ENCODE data around the gene LRRFIP1.

LRRFIP1 gene

DNA sequence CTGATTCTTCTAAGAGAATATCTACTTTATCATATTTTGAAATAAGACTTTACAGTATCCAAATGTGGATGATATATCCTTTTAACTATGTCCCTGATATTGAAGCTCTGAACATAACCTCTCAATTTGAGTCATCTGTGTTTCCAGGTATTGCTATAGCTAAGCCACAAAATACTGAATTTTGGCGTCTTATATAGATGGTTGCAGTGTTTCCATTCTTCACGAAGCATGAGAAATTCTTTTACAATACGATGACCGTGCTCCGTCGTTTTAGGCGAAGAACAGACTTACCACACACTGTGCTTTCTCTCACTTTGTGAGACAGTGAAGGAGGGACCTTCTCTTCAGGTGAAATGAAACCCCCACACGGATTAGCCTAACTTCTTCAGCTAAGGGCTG is 45.3 kb downstream of the LRRFIP1 start:
- TF ChIP-seq, protein P1, sequence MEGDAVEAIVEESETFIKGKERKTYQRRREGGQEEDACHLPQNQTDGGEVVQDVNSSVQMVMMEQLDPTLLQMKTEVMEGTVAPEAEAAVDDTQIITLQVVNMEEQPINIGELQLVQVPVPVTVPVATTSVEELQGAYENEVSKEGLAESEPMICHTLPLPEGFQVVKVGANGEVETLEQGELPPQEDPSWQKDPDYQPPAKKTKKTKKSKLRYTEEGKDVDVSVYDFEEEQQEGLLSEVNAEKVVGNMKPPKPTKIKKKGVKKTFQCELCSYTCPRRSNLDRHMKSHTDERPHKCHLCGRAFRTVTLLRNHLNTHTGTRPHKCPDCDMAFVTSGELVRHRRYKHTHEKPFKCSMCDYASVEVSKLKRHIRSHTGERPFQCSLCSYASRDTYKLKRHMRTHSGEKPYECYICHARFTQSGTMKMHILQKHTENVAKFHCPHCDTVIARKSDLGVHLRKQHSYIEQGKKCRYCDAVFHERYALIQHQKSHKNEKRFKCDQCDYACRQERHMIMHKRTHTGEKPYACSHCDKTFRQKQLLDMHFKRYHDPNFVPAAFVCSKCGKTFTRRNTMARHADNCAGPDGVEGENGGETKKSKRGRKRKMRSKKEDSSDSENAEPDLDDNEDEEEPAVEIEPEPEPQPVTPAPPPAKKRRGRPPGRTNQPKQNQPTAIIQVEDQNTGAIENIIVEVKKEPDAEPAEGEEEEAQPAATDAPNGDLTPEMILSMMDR (IDR thresholded peaks at IDR 0.05; ENCODE audit: insufficient read depth, low read length), result no peak
- TF ChIP-seq SPI1 (IDR thresholded peaks at IDR 0.05; ENCODE audit: borderline replicate concordance, low read depth) (no peak), GABPA (IDR thresholded peaks at IDR 0.05; ENCODE audit: low read depth) (no peak), POLR2AphosphoS5 (IDR thresholded peaks at IDR 0.05; ENCODE audit: low read depth) (no peak)
- TF ChIP-seq, protein P2, sequence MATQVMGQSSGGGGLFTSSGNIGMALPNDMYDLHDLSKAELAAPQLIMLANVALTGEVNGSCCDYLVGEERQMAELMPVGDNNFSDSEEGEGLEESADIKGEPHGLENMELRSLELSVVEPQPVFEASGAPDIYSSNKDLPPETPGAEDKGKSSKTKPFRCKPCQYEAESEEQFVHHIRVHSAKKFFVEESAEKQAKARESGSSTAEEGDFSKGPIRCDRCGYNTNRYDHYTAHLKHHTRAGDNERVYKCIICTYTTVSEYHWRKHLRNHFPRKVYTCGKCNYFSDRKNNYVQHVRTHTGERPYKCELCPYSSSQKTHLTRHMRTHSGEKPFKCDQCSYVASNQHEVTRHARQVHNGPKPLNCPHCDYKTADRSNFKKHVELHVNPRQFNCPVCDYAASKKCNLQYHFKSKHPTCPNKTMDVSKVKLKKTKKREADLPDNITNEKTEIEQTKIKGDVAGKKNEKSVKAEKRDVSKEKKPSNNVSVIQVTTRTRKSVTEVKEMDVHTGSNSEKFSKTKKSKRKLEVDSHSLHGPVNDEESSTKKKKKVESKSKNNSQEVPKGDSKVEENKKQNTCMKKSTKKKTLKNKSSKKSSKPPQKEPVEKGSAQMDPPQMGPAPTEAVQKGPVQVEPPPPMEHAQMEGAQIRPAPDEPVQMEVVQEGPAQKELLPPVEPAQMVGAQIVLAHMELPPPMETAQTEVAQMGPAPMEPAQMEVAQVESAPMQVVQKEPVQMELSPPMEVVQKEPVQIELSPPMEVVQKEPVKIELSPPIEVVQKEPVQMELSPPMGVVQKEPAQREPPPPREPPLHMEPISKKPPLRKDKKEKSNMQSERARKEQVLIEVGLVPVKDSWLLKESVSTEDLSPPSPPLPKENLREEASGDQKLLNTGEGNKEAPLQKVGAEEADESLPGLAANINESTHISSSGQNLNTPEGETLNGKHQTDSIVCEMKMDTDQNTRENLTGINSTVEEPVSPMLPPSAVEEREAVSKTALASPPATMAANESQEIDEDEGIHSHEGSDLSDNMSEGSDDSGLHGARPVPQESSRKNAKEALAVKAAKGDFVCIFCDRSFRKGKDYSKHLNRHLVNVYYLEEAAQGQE (IDR thresholded peaks at IDR 0.05; ENCODE audit: insufficient replicate concordance, low read depth), result no peak
- DNase-seq (ENCODE audit: low read depth in 1 of 2, low spot score in 1 of 2), result no peak
- Histone ChIP-seq H3K27ac (replicated peaks) (no peak overlapping the region), H3K4me3 (replicated peaks; ENCODE audit: insufficient read depth, low read length) (no peak overlapping the region), H3K27me3 (ENCODE audit: insufficient read depth, poor library complexity, severe bottlenecking) (peaks cover under 1% of the 10 kb centered on the region)

- H3K27ac ChIP-seq (replicated peaks), result peak overlapping the region; percentile 90
- no peaks in the 10 kb centered on the region for H3K27me3 ChIP-seq (ENCODE audit: insufficient read depth, poor library complexity, severe bottlenecking)
- peak in 1 of 2 experiments; percentile 80 for DNase-seq (ENCODE audit: low read depth in 1 of 2, low spot score in 1 of 2)
- TF ChIP-seq POLR2AphosphoS5 (IDR thresholded peaks at IDR 0.05; ENCODE audit: low read depth), result no peak
- TF ChIP-seq, protein P2 (IDR thresholded peaks at IDR 0.05; ENCODE audit: insufficient replicate concordance, low read depth), result no peak
- TF ChIP-seq, protein P1 (IDR thresholded peaks at IDR 0.05; ENCODE audit: insufficient read depth, low read length), result peak; percentile 78
- TF ChIP-seq SPI1 (IDR thresholded peaks at IDR 0.05; ENCODE audit: borderline replicate concordance, low read depth), result peak; percentile 10; the same call in 1 of the 2 replicates
- no peak for TF ChIP-seq GABPA (IDR thresholded peaks at IDR 0.05; ENCODE audit: low read depth)
- H3K4me3 ChIP-seq (replicated peaks; ENCODE audit: insufficient read depth, low read length), result peak overlapping the region; percentile 51
Observed at GRCh38 chr2:237673130-237674001, 46.0 kb downstream of the LRRFIP1 start.

GRCh38 chr2:237674731-237675276 is 47.4 kb downstream of the LRRFIP1 start:
- TF ChIP-seq POLR2AphosphoS5 (IDR thresholded peaks at IDR 0.05; ENCODE audit: low read depth) (peak; percentile 85), GABPA (IDR thresholded peaks at IDR 0.05; ENCODE audit: low read depth) (no peak; the same call in 1 of the 2 replicates), SPI1 (IDR thresholded peaks at IDR 0.05; ENCODE audit: borderline replicate concordance, low read depth) (peak; percentile 59; the same call in 1 of the 2 replicates)
- TF ChIP-seq, protein P2 (IDR thresholded peaks at IDR 0.05; ENCODE audit: insufficient replicate concordance, low read depth), result no peak
- TF ChIP-seq, protein P1 (IDR thresholded peaks at IDR 0.05; ENCODE audit: insufficient read depth, low read length), result no peak
- Histone ChIP-seq H3K4me3 (replicated peaks; ENCODE audit: insufficient read depth, low read length) (no peak overlapping the region), H3K27me3 (ENCODE audit: insufficient read depth, poor library complexity, severe bottlenecking) (no peaks in the 10 kb centered on the region), H3K27ac (replicated peaks) (peak overlapping the region; percentile 90)
- peak; percentile 92 to 96 for DNase-seq (ENCODE audit: low read depth in 1 of 2, low spot score in 1 of 2)
